Fibroblast of the aortic adventitia (primary cell): ENCODE results near the gene SLIT3. TPM values are rescaled to one million over a fixed set of nuclear protein-coding genes. Genes with fewer than 3 reads are reported as not detected.

Experiments
- DNase-seq: peaks from one replicate; pipeline ENCODE4 v3.0.0-alpha.2; 2010; ENCODE audit warnings: low read depth
- H3K4me3 ChIP-seq: 2 replicates; pipeline ENCODE4 v1.5.1; 2011; ENCODE audit warnings: low read depth, mild to moderate bottlenecking, control low read depth, low read length, moderate library complexity
- total RNA-seq: library from RNA; depleted of rRNA; stranded (reverse); fragments of >200 nt; gene quantifications from 2 replicates; pipeline ENCODE4 v1.2.3, GENCODE V29; 2012; ENCODE audit warnings: low replicate concordance
- TF ChIP-seq, protein P1 (sequence below): IDR thresholded peaks from 2 replicates; pipeline ENCODE4 v1.5.1; 2011; ENCODE audit warnings: mild to moderate bottlenecking, low read length, control low read depth, inconsistent platforms; ENCODE audit not compliant: insufficient read depth

The SLIT3 gene
- total RNA-seq, 1 donor, result 65.3 TPM

- TF ChIP-seq, protein P1, sequence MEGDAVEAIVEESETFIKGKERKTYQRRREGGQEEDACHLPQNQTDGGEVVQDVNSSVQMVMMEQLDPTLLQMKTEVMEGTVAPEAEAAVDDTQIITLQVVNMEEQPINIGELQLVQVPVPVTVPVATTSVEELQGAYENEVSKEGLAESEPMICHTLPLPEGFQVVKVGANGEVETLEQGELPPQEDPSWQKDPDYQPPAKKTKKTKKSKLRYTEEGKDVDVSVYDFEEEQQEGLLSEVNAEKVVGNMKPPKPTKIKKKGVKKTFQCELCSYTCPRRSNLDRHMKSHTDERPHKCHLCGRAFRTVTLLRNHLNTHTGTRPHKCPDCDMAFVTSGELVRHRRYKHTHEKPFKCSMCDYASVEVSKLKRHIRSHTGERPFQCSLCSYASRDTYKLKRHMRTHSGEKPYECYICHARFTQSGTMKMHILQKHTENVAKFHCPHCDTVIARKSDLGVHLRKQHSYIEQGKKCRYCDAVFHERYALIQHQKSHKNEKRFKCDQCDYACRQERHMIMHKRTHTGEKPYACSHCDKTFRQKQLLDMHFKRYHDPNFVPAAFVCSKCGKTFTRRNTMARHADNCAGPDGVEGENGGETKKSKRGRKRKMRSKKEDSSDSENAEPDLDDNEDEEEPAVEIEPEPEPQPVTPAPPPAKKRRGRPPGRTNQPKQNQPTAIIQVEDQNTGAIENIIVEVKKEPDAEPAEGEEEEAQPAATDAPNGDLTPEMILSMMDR, result no peak
- H3K4me3 ChIP-seq, result no peak overlapping the region
- no peak for DNase-seq
These were observed 628.1 kb downstream of the SLIT3 start for GRCh38 chr5:168672888-168673287.

GRCh38 chr5:168672016-168672415, 628.9 kb downstream of the SLIT3 start:
- no peak overlapping the region for H3K4me3 ChIP-seq
- DNase-seq, result no peak
- TF ChIP-seq, protein P1, result no peak

DNA sequence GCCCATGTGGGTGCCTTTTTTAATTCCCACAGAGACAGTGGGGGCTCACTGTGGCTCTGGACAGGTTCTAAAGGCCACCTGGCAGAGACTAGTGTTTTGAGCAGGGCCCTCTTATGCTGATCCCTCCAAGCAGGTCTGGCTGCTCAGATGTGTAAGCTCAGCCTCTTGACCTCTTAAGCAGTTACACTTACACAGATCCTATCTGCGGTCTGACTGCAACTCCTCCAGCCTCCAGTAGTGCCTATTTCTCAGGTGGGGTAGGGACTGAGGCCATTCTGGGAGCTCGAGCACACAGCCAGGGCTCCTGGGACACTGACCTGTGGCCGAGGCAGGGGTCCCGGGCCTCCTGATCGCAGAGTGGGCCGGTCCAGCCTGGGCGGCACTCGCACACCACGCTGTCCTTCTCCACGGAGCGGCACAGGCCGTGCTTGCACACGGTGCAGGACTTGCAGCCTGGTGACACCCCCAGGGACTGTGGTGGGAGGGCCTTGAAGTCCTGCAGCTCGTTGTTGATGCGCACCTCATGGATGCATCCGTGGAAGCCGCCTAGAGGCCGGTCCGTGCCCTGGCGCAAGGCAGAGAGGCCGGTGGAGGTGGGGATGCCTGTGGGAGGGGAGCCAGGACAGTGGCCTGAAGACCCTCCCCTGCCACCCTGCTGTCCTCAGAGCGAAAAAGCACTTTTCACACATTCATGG, 629.9 kb downstream of the SLIT3 start:
- DNase-seq, result no peak
- H3K4me3 ChIP-seq, result no peak overlapping the region
- TF ChIP-seq, protein P1, result no peak

DNA sequence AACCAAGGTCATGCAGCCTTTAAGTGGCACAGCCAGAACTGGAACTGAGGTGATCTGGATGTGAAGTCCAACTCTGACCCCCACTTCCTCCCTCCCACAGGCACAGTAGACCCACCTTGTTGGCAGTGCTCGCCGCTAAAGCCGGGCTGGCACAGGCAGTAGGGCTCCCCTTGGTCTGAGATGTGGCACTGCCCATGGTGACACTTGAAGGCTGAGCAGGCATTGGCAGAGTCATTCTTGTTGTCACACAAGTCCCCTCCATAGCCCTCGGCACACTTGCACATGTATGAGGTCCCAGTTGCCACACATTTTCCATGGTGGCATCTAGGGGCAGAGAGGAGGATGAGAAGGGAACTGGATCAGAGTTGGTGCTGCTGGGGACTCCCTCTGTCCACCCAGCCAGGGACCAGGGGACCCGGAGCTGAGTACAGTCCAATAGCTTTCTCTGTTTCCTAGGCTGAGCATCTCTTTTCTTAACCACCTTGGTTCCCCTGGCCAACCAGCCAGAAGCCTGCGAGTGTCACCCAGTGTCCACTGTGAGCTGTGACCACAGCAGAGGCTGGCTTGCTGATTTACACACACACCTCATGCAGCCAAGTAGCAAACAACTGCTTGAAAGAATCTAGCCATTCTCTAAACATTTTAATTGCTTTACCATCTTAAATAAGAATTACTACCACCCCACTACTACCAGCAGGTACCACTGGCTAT, 631.1 kb downstream of the SLIT3 start:
- no peak for DNase-seq

DNA sequence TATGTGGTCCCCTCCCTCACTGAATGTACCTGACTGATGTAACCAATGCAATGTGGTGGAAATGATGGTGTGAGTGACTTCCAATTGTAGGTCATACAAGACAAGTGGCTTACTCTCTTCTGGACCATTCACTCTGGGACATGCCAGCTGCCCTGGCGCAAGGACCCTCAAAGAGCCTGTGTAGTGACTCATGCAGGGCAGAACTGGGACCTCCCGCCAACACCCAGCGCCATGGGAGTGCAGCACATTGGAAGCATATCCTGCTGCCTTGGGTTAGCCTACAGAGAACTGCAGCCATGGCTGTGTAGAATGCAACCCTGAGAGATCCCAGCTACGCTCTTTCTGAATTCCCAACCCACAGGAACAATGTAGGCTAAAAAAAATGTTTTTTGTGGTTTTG, 631.8 kb downstream of the SLIT3 start:
- DNase-seq, result no peak
- TF ChIP-seq, protein P1, result no peak
- no peak overlapping the region for H3K4me3 ChIP-seq

More for the DNA sequence above, 631.1 kb downstream of the SLIT3 start:
- TF ChIP-seq, protein P1, result no peak
- H3K4me3 ChIP-seq, result no peak overlapping the region

- TF ChIP-seq, protein P1, result no peak
- DNase-seq, result no peak
- H3K4me3 ChIP-seq, result no peak overlapping the region
These were observed 632.9 kb downstream of the SLIT3 start for GRCh38 chr5:168668078-168668477.
